Measurements from ENCODE around the gene TEX48.

DNA sequence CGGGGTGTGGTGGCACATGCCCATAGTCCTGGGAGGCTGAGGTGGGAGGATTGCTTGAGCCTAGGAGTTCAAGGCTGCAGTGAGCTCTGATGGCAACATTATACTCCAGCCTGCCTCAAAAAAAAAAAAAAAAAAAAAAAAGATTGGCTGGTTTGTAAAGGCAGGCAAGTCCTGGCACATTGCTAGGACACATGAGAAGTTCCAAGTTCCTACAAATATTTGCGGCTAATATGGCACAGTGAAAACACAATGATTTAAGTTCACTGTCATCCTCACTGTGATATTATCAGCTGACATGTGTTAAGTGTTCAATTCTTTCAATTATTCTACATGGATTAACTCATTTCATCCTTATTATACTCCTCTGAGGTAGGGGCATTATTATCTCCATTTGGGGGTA lies 50.8 kb downstream of the TEX48 start:
- TF ChIP-seq, protein P1, sequence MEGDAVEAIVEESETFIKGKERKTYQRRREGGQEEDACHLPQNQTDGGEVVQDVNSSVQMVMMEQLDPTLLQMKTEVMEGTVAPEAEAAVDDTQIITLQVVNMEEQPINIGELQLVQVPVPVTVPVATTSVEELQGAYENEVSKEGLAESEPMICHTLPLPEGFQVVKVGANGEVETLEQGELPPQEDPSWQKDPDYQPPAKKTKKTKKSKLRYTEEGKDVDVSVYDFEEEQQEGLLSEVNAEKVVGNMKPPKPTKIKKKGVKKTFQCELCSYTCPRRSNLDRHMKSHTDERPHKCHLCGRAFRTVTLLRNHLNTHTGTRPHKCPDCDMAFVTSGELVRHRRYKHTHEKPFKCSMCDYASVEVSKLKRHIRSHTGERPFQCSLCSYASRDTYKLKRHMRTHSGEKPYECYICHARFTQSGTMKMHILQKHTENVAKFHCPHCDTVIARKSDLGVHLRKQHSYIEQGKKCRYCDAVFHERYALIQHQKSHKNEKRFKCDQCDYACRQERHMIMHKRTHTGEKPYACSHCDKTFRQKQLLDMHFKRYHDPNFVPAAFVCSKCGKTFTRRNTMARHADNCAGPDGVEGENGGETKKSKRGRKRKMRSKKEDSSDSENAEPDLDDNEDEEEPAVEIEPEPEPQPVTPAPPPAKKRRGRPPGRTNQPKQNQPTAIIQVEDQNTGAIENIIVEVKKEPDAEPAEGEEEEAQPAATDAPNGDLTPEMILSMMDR (IDR thresholded peaks at IDR 0.05; ENCODE audit: borderline replicate concordance, extremely low read depth, low read length, poor library complexity, severe bottlenecking), result no peak
- no peak for TF ChIP-seq EZH2 (IDR thresholded peaks at IDR 0.05; ENCODE audit: borderline replicate concordance, low read depth, low read length, severe bottlenecking)
